GM12874 (cell line): Measurements from ENCODE around the gene PCNX2.

Experiments
- TF ChIP-seq, protein P1 (sequence below): IDR thresholded peaks from 2 replicates; pipeline ENCODE4 v1.5.1; 2011; ENCODE audit warnings: low read depth, mild to moderate bottlenecking, control low read depth, low read length, moderate library complexity; ENCODE audit not compliant: insufficient read depth

The PCNX2 gene

DNA sequence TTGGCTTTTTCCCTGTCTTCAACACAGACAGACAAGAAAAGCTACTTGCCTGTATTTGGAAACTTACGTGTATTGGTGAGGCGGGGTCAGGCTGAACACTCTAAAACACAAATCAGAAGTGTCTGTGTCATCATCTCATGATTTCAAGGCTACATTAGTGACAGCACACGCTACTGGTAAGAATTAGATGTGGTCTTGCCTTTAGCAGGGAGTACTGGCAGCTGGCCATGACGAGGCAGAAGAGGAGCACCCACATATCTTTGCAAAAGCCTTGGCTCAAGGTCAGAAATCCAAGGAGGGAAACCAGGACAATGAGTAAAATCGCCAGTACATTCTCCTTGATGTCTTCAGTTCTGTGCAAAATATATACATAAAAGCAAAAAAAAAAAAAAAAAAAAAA lies 77.7 kb downstream of the PCNX2 start:
- TF ChIP-seq, protein P1, sequence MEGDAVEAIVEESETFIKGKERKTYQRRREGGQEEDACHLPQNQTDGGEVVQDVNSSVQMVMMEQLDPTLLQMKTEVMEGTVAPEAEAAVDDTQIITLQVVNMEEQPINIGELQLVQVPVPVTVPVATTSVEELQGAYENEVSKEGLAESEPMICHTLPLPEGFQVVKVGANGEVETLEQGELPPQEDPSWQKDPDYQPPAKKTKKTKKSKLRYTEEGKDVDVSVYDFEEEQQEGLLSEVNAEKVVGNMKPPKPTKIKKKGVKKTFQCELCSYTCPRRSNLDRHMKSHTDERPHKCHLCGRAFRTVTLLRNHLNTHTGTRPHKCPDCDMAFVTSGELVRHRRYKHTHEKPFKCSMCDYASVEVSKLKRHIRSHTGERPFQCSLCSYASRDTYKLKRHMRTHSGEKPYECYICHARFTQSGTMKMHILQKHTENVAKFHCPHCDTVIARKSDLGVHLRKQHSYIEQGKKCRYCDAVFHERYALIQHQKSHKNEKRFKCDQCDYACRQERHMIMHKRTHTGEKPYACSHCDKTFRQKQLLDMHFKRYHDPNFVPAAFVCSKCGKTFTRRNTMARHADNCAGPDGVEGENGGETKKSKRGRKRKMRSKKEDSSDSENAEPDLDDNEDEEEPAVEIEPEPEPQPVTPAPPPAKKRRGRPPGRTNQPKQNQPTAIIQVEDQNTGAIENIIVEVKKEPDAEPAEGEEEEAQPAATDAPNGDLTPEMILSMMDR = no peak

DNA sequence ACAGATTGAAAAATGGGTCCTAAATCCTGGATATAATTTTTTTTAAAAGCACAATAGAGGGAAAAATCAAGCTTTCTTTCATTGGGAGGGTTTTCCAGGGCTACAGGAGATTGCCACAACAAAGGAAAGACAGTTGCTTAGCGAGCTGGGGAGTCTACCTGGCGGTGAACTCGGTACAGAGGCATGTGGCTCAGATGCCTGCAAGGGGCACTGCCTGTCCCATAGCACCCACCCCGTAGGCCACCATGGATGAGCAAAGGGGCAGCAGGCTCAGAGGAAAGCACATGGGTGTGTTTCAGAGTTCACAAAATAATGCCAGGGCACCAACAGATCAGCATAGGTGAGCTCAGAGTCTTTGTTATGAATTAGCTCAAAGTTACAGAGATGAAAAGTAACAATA lies 79.5 kb downstream of the PCNX2 start:
- TF ChIP-seq, protein P1 = no peak

DNA sequence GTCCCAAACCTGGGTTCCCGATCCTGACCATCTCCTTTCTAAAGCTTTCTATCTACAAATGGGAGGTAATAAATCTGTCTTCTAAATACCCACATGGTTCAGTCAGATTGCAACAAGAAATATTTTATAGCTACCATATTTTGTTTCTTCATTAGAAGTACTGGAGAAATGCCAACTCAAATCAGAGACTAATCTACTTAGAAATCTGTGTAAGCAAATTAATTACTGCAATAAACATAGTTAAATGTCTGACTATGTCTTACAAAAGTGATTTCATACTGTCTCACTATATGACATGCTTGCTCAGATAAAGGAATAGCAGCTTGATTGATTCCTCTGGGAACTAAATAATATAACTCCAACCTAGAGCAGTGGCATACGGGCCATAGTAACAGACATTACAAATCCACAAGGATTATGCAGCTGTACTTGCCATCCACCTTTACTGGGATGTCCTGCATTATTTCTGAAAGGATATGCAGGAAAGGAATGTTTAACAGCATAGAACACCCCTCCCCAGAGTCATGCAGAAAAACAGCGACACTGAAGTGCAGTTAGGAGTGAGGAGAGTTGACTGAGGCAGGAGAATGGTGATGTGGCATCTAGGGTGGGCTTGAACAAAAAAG lies 80.3 kb downstream of the PCNX2 start:
- TF ChIP-seq, protein P1 = no peak

DNA sequence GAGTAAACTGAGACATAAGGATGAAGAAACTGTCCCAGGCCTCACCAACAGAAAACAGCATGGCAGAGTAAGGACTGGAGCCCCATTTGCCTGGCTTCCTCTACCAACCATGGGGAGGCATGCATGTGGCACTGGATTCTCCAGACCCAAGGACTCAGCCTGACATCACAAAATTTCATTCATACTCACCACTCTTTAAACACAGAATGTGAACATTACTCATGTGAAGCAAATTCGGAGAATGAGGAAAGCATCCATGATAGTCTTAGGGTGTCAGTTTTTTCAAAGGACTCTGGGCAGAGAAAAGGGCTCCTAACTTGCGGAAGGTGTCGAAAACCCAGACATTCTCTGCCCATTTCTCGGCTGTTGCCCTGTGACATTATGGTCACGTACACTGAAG lies 83.9 kb downstream of the PCNX2 start:
- TF ChIP-seq, protein P1 = no peak

DNA sequence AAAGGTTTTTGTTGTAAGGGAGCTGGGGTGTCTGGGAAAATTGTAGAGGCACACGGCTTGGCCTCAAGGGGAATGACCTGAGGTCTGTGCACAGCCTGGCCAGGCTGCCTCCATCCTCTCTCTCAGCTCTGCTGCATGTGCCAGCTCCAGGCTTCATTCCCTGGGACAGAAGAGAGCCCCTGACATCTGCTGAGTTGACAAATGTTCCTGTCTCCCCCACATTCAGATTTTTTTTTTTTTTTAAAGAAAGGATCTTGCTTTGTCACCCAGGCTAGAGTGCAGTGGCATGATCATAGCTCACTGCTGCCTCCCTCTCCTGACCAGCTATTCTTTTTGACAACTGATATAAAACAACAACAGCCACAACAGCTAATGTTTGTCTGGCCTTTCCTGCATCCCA lies 84.4 kb downstream of the PCNX2 start:
- TF ChIP-seq, protein P1 = no peak

DNA sequence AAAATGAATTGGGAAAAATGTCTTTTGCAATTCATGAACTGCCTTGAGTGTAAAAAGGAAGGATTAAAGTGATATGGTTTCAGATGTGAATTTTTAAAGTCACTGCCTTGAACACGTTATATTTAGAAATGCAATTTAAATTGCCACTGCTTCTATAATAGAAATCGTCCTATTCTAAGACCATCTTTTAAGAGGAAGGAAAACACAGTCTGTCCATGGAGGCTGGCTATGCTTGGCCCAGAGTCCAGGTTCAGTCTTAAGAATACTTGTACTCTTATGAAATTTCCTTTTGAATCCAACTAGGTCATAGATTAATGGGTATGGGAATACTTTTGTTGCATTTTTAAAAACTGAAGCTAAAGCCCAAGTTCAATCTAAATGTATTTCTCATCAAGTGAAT lies 86.0 kb downstream of the PCNX2 start:
- TF ChIP-seq, protein P1 = no peak

DNA sequence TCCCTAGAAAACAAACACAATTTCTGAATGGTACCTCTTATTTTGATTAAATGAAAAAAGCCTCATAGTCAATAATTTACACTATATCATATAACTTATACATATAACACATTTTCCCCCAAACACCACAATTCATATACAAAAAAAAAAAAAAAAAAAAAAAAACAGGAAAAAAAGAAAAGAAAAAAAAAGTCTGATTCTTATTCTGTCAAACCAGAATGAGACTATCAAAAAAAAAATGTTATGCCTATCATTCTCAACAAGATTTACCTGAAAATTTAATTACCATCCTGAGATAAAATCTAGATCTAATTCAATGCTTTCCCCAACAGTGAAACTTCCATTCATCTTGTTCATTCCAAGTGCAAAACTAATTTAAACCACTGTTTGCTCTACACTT lies 86.8 kb downstream of the PCNX2 start:
- TF ChIP-seq, protein P1 = no peak

DNA sequence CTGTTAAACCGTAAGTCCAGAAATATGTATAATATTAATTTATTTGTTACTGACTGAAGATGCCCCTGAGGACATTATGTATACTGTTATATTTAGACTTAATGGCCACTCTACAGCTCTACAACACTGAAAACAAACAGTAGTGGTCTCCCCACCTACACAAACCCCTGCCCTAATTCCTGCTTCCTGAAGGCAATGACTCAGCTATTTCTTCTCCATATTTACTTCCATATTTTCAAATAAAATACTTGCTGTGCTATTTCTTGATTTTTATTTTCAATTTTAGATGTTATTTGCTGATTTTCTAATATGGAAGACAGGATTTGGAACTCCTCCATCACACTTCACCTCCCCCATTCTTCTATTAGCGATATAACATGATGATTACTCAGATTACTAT lies 97.6 kb downstream of the PCNX2 start:
- TF ChIP-seq, protein P1 = no peak
